Muscle of arm (tissue), 12 donors: ENCODE measurements around the gene CCDC106. TPM values are rescaled to one million over a fixed set of nuclear protein-coding genes. Genes with fewer than 3 reads are reported as not detected.

Experiments
- DNase-seq: peaks from one replicate; pipeline ENCODE4 v3.0.0-alpha.2; 2013
- polyA plus RNA-seq, 12 donors: library from polyadenylated mRNA; unstranded; fragments of 120-200 nt; gene quantifications; one replicate each; pipeline ENCODE4 v1.2.1, GENCODE V29; 2013; ENCODE audit not compliant: insufficient read length in 12 of 12

CCDC106 gene
- polyA plus RNA-seq, 12 donors, result 10.1 to 17.1 (median 11.7) TPM; not detected in 1

DNA sequence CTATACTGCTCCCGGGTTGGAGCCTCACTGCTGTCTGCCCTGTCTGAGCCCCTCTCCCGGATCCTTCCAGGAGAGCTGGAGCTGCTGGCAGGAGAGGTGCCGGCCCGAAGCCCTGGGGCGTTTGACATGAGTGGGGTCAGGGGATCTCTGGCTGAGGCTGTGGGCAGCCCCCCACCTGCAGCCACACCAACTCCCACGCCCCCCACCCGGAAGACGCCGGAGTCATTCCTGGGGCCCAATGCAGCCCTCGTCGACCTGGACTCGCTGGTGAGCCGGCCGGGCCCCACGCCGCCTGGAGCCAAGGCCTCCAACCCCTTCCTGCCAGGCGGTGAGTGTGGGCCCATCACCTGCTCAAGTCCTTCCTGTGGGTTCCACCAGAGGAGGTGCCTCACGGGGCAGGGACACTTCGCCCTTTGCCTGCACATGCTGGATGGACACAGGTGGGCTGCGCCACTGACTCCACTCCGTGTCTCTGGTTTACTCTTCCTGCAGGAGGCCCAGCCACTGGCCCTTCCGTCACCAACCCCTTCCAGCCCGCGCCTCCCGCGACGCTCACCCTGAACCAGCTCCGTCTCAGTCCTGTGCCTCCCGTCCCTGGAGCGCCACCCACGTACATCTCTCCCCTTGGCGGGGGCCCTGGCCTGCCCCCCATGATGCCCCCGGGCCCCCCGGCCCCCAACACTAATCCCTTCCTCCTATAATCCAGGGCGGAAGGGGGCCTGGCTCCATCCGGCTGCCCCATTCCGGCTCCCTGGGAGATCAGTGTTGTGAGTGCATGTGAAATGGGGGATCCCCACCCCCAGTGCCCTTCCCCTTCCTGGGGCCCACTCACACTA is 46.9 kb downstream of the CCDC106 start:
- no peak for DNase-seq

DNA sequence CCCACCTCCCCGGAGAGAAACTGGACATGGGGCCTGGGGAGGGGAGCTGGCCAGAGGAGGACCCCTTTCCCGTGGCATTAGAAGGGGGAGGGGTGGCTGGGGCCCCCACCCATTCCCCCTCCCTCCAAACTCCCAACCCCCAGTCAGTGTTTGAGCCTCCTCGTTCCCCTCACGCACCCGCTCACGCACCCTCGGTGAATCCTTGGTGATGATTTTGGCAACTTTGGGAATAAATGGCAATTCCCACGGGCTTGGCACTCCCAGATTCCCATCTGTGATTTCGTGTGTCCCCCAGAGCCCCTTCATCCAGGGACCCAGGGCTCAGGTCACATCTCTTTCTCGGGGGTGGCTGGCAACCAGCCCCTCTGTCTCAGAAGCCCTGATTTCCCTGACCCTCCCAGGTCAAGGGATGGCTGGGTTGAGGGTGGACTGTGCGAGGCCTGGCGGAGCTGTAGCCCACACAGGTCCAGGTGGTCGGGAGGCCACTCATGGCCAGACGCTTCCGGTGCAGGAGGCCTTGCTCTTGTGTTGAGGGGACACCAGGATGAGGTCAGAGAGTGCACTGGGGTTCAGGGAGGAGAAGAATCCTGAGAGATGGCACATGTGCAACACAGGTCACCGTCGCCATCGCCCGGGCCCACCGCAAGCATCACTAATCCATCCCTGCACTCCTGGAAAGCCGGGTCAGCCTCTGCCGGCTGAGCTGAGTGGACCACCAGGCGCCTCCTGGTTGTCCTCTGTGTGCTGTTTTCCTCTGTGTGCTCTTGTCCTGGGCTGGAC is 47.7 kb downstream of the CCDC106 start:
- DNase-seq, result no peak

DNA sequence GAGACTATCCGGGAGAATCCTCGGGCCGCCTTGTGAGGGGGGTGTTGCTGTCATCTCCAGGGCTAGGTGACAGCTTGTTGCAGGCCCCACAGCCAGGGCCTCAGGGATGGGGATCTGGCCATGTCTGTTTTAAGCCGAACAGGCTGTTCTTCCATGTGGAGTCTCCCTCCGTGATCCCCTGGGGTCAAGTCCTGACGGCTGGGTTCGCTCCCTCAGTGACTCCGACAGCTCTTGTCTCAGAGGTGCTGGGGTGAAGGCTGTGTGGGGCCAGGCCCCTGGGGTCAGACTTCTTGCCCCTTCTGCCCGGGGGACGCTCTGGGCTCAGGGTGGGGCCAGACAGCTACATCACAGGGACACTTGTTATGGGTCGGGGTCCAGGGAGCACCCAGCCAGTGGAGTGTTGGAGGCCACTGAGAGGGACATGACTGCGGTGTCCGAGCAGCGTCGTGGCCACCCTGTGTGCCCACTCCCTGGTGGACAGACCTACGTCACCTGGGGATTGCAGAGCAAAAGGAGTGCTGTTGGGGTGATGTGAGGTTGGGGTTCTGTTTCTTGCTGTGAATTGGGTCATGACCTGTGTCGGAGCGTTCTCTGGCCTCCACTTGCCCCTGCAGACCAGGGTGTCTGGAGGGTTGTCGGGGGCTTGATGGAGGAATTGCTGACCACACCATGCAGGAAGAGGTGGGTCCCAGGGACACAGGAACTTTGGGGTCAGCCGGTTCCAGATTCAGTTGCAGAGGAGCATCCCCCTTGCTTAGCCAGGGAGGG is 48.5 kb downstream of the CCDC106 start:
- DNase-seq, result no peak

DNA sequence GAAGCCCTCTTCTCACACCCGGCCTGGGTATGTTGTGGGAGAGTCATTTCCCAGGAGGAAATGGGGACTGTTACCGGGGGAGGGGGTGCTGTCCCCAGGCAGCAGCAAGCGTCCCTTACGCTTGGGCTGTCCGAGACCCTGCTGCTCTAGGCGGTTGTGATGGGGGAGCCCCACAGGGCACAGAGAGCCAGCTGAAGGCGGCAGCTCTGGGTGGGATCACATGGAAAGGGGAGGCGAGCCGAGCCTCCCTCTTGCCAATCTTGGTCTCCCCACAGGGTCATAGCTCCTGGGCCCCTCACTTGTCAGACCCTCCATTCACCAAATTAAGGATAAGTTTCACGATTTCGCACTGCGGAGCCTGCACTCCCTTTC is 49.0 kb downstream of the CCDC106 start:
- DNase-seq, result no peak

DNA sequence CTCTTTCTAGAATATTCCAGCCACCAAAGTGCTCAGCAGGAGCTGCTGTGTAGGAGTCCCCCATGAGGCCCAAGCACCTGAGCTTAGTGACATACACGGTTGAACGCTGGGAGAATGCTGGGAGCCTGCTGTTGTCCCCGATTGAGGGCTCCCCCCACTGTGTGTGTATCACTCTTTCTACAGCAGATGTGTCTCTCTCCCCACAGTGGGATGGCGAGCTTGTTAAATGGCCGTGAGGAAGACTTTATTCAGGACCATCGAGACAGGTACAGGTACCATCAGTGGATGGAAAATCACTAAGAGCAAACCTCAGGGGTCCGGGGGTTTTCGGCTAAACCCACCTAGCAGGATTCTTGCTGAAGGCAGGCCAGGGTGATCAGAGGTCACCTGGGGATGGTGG is 49.7 kb downstream of the CCDC106 start:
- no peak for DNase-seq

DNA sequence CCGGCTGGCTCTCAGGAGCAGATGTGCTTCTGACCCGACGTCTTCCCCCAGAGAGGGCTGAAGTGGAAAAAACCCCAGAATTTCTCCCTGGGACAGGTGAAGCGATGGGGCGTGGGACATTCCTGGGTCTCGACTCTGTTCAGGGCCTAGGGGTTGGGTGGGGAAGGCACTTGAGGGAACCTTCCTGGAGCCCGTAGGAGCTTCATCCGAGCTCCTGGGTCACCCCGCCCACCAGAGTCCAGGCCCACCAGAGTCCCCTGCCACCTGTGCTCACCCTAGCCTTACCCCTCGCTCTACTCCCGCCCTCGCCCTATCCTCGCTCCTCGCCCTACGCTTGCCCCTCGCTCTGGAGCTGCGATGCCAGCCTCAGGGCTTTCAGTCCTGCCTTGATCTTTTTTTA is 50.2 kb downstream of the CCDC106 start:
- DNase-seq, result no peak

DNA sequence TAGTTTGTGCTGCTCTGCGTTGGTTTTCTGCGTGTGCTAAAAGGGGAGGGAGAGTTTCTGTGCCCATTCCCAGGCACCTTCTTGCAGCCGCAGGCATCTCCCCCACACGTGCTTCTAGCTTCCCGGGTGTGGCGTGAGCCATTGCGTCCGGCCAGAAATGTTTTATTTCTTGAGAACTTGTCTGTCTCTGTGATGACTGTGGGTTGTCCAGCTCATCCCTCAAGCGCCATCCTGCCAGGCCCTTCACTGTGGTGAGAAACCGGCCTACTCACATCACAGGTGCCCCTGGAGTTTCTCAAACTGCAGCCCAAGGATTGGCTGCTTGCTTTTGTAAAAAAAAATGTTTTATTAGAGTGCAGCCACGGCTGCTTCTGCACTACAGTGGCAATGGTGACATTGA is 51.2 kb downstream of the CCDC106 start:
- no peak for DNase-seq

DNA sequence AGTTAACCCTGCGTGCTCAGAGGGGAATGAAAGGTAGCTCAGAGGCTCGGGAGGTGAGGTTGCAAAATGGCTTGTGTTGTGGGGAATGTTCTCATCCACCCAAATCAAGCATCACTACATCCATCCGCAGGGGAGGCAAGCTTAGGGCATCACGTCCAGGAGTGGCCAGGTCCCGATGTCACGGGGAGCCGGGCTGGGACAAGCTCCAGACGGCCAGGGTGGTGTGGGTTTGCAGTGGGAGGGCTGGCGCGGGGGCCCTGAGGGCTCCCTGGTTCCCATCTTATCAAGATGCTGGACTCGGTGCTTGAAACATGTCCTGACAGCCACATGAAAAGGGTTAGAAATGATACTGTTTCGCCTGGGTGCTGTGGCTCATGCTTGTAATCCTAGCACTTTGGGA is 52.8 kb downstream of the CCDC106 start:
- no peak for DNase-seq

DNA sequence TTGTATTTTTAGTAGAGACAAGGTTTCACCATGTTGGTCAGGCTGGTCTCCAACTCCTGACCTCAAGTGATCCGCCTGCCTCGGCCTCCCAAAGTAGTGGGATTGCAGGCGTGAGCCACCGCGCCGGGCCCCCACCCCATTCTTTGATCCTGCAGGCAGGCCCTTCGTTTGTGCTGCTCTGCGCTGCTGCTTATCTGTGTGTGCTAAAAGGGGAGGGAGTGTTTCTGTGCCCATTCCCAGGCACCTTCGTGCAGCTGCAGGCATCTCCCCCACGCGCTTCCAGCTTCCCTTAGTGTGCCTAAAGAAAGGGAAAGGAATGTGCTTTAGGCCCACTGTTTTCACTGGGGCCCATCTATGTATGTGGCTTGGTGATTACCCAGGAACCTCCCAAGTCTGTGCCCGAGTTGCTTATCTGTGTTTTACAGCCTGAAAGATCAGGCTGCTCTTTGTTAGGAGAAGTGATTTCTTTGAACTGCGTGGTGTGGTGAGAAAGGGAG is 54.2 kb downstream of the CCDC106 start:
- no peak for DNase-seq

Other genes with a start within 250 kb of the CCDC106 start
- 100 to 1,000 TPM in 1 of 12 donors, 10 to 100 TPM in 10, not detected in 1; 19.2 to 108 (median 30.4) TPM for gene UBE2S, start 240.4 kb upstream of the CCDC106 start, polyA plus RNA-seq
- 1 to 10 TPM in 1 of 12 donors, under 1 TPM in 9, not detected in 2; 0.07 to 1.1 (median 0.17) TPM for gene SHISA7, start 204.9 kb upstream of the CCDC106 start, polyA plus RNA-seq
- 10 to 100 TPM in 11 of 12 donors, not detected in 1; 24.3 to 68.0 (median 27.9) TPM for gene ISOC2, start 186.6 kb upstream of the CCDC106 start, polyA plus RNA-seq
- gene C19orf85, start 183.5 kb upstream of the CCDC106 start, polyA plus RNA-seq, result not detected
- 10 to 100 TPM in 1 of 12 donors, 1 to 10 TPM in 10, not detected in 1; 1.5 to 11.6 (median 2.4) TPM for gene ZNF628, start 171.6 kb upstream of the CCDC106 start, polyA plus RNA-seq
- 100 to 1,000 TPM in 1 of 12 donors, 10 to 100 TPM in 11; 15.8 to 381 (median 24.4) TPM for gene NAT14, start 163.0 kb upstream of the CCDC106 start, polyA plus RNA-seq
- gene SSC5D, start 159.8 kb upstream of the CCDC106 start, polyA plus RNA-seq, result 10 to 100 TPM in 11 of 12 donors, not detected in 1; 12.2 to 37.5 (median 19.3) TPM
- 10 to 100 TPM in 1 of 12 donors, 1 to 10 TPM in 10, not detected in 1; 1.1 to 18.7 (median 3.2) TPM for gene SBK2, start 111.1 kb upstream of the CCDC106 start, polyA plus RNA-seq
- under 1 TPM in 3 of 12 donors, not detected in 9; 0.12 to 0.46 (median 0.18) TPM for gene SBK3, start 102.7 kb upstream of the CCDC106 start, polyA plus RNA-seq
- 10 to 100 TPM in 7 of 12 donors, 1 to 10 TPM in 4, not detected in 1; 7.3 to 26.0 (median 10.5) TPM for gene ZNF579, start 67.4 kb upstream of the CCDC106 start, polyA plus RNA-seq
- gene FIZ1, start 48.7 kb upstream of the CCDC106 start, polyA plus RNA-seq, result 10 to 100 TPM in 9 of 12 donors, 1 to 10 TPM in 2, not detected in 1; 9.2 to 16.3 (median 11.0) TPM
- gene ZNF524, start 47.9 kb upstream of the CCDC106 start, polyA plus RNA-seq, result 10 to 100 TPM in 1 of 12 donors, 1 to 10 TPM in 9, not detected in 2; 4.2 to 11.2 (median 6.4) TPM
- 10 to 100 TPM in 1 of 12 donors, 1 to 10 TPM in 10, not detected in 1; 4.5 to 11.0 (median 5.5) TPM for gene ZNF865, start 42.6 kb upstream of the CCDC106 start, polyA plus RNA-seq
- gene ZNF784, start 23.6 kb upstream of the CCDC106 start, polyA plus RNA-seq, result 10 to 100 TPM in 2 of 12 donors, 1 to 10 TPM in 9, not detected in 1; 5.6 to 14.3 (median 6.5) TPM
- gene ZNF580, start 7.2 kb upstream of the CCDC106 start, polyA plus RNA-seq, result 10 to 100 TPM in 11 of 12 donors, not detected in 1; 14.0 to 42.9 (median 18.9) TPM
- 10 to 100 TPM in 11 of 12 donors, not detected in 1; 17.9 to 33.7 (median 21.9) TPM for gene ZNF581, start 4.6 kb upstream of the CCDC106 start, polyA plus RNA-seq
- 100 to 1,000 TPM in 8 of 12 donors, 10 to 100 TPM in 3, not detected in 1; 80.0 to 151 (median 109) TPM for gene U2AF2, start 6.8 kb downstream of the CCDC106 start, polyA plus RNA-seq
- gene EPN1, start 27.0 kb downstream of the CCDC106 start, polyA plus RNA-seq, result 100 to 1,000 TPM in 2 of 12 donors, 10 to 100 TPM in 9, not detected in 1; 44.1 to 113 (median 68.9) TPM
- not detected for gene NLRP9, start 90.2 kb downstream of the CCDC106 start, polyA plus RNA-seq
- gene RFPL4A, start 110.9 kb downstream of the CCDC106 start, polyA plus RNA-seq, result 1 to 10 TPM in 2 of 12 donors, under 1 TPM in 4, not detected in 6; 0.50 to 1.4 (median 0.66) TPM
- gene RFPL4AL1, start 120.9 kb downstream of the CCDC106 start, polyA plus RNA-seq, result 1 to 10 TPM in 3 of 12 donors, under 1 TPM in 2, not detected in 7; 0.41 to 1.5 (median 1.3) TPM
- under 1 TPM in 1 of 12 donors, not detected in 11; 0.05 TPM for gene NLRP11, start 183.8 kb downstream of the CCDC106 start, polyA plus RNA-seq
- not detected for gene NLRP4, start 188.3 kb downstream of the CCDC106 start, polyA plus RNA-seq